ENCODE measurements around the gene AAK1. TPM values are rescaled to one million over a fixed set of nuclear protein-coding genes. Genes with fewer than 3 reads are reported as not detected.

The AAK1 gene
- total and polyA plus RNA-seq, 10 of the 15 experiments (the other 5 are each of a cell fraction or from before 2014, with no cell fraction given) = 2.9 to 41.4 (median 17.5) TPM

- no peak for ATAC-seq
- Histone ChIP-seq H3K4me2 (ENCODE audit: control insufficient read depth, insufficient read depth) (no peak overlapping the region), H3K27me3 (replicated peaks in 1 of 2; ENCODE audit: control insufficient read depth in 2 of 2, insufficient read depth in 2 of 2, low read length in 1 of 2) (no peaks in the 10 kb centered on the region), H3K4me1 (ENCODE audit: control insufficient read depth, insufficient read depth, low read length) (no peaks in the 10 kb centered on the region), H3K4me3 (no peak overlapping the region), H2AFZ (ENCODE audit: control insufficient read depth, low read depth, low read length) (no peak overlapping the region), H3K27ac (ENCODE audit: control insufficient read depth, insufficient read depth) (no peak overlapping the region), H3K9me3 (replicated peaks; ENCODE audit: control insufficient read depth, insufficient read depth, low read length) (no peaks in the 10 kb centered on the region), H3K9ac (ENCODE audit: control insufficient read depth, insufficient read depth, low read length) (no peak overlapping the region), H3K79me2 (ENCODE audit: control insufficient read depth, insufficient read depth, low read length) (no peaks in the 10 kb centered on the region), H3K36me3 (ENCODE audit: control insufficient read depth in 2 of 2, insufficient read depth in 2 of 2, low read length in 1 of 2) (peaks cover 3 to 12% of the 10 kb centered on the region in 2 experiments; a peak in 3 of 4 replicates), H4K20me1 (ENCODE audit: control insufficient read depth, insufficient read depth) (no peaks in the 10 kb centered on the region)
- no peak for DNase-seq (ENCODE audit: low read depth, low spot score)
- in situ Hi-C loops (cut with MboI) (no loop called here), intact Hi-C loops (cut with micrococcal nuclease; ENCODE audit: unreplicated experiment) (no loop called here)
- no peak for FAIRE-seq
- WGBS (ENCODE audit: insufficient coverage, insufficient replicate concordance, low lambda C conversion rate, missing lambda C conversion rate) = 24% methylated on average over 1 of the region's 1 CpG
- SMC1A ChIA-PET (ENCODE audit: uncharacterized antibody, unreplicated experiment) = interaction anchor here (0.7 kb wide), 1 partner anchor 8 kb away, joined by 3 read pairs; no protein-coding TSS in a partner anchor
- POLR2A ChIA-PET = no interaction called here
- no TSS peak for BruUV-seq (replicated peaks)
- CTCF ChIA-PET = interaction anchor here (0.7 to 3.0 kb wide), 4 partner anchors 24 to 200 kb away, joined by 3 to 15 read pairs (median 5); no protein-coding TSS in a partner anchor
- RAD21 ChIA-PET (ENCODE audit: unreplicated experiment) = no interaction called here
- TF ChIP-seq BRCA1 (IDR thresholded peaks at IDR 0.05; ENCODE audit: low read depth, low read length) (no peak), TBL1XR1 (IDR thresholded peaks at IDR 0.05; ENCODE audit: low read depth, low read length) (no peak), SUPT20H (IDR thresholded peaks at IDR 0.05; ENCODE audit: borderline replicate concordance, control insufficient read depth, low read depth, low read length) (no peak), SPI1 (IDR thresholded peaks at IDR 0.05; ENCODE audit: borderline replicate concordance, insufficient read depth, low read depth, low read length) (no peak), YY1 (IDR thresholded peaks at IDR 0.05; ENCODE audit: low read depth, low read length) (no peak), CREB1 (IDR thresholded peaks at IDR 0.05; ENCODE audit: low read depth) (no peak), SMC3 (IDR thresholded peaks at IDR 0.05; ENCODE audit: borderline replicate concordance, low read length) (no peak), JUND (IDR thresholded peaks at IDR 0.05; ENCODE audit: low read depth, low read length) (no peak), PBX3 (IDR thresholded peaks at IDR 0.05; ENCODE audit: insufficient replicate concordance, low read depth, low read length) (no peak), RAD51 (IDR thresholded peaks at IDR 0.05) (no peak), POU2F2 (IDR thresholded peaks at IDR 0.05; ENCODE audit: borderline replicate concordance, low read depth, low read length) (no peak), TAF1 (IDR thresholded peaks at IDR 0.05; ENCODE audit: borderline replicate concordance, low read depth, low read length) (no peak), MAX (IDR thresholded peaks at IDR 0.05; ENCODE audit: low read depth, low read length) (no peak), POLR2A (IDR thresholded peaks at IDR 0.05; ENCODE audit: low read depth, low read length) (no peak), SREBF2 (IDR thresholded peaks at IDR 0.05; ENCODE audit: low read length) (no peak), NR2C2 (IDR thresholded peaks at IDR 0.05; ENCODE audit: borderline replicate concordance, control insufficient read depth, insufficient read length, low read depth) (no peak)
- TF ChIP-seq, protein P1, sequence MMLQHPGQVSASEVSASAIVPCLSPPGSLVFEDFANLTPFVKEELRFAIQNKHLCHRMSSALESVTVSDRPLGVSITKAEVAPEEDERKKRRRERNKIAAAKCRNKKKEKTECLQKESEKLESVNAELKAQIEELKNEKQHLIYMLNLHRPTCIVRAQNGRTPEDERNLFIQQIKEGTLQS (IDR thresholded peaks at IDR 0.05; ENCODE audit: borderline replicate concordance, extremely low read depth, low read depth, low read length) = no peak
- TF ChIP-seq, protein P2, sequence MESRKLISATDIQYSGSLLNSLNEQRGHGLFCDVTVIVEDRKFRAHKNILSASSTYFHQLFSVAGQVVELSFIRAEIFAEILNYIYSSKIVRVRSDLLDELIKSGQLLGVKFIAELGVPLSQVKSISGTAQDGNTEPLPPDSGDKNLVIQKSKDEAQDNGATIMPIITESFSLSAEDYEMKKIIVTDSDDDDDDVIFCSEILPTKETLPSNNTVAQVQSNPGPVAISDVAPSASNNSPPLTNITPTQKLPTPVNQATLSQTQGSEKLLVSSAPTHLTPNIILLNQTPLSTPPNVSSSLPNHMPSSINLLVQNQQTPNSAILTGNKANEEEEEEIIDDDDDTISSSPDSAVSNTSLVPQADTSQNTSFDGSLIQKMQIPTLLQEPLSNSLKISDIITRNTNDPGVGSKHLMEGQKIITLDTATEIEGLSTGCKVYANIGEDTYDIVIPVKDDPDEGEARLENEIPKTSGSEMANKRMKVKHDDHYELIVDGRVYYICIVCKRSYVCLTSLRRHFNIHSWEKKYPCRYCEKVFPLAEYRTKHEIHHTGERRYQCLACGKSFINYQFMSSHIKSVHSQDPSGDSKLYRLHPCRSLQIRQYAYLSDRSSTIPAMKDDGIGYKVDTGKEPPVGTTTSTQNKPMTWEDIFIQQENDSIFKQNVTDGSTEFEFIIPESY (IDR thresholded peaks at IDR 0.05) = no peak
- TF ChIP-seq, protein P3, sequence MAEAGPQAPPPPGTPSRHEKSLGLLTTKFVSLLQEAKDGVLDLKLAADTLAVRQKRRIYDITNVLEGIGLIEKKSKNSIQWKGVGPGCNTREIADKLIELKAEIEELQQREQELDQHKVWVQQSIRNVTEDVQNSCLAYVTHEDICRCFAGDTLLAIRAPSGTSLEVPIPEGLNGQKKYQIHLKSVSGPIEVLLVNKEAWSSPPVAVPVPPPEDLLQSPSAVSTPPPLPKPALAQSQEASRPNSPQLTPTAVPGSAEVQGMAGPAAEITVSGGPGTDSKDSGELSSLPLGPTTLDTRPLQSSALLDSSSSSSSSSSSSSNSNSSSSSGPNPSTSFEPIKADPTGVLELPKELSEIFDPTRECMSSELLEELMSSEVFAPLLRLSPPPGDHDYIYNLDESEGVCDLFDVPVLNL (IDR thresholded peaks at IDR 0.05; ENCODE audit: low read depth, low read length) = no peak
These were observed 118.7 kb downstream of the AAK1 start for GRCh38 chr2:69524799-69525198.

All from GM12878 (cell line).